ENCODE measurements around the gene NUS1. TPM values are rescaled to one million over a fixed set of nuclear protein-coding genes. Genes with fewer than 3 reads are reported as not detected.

Gene NUS1
- total RNA-seq, 1 experiment from 2014 or later: 22.2 TPM

DNA sequence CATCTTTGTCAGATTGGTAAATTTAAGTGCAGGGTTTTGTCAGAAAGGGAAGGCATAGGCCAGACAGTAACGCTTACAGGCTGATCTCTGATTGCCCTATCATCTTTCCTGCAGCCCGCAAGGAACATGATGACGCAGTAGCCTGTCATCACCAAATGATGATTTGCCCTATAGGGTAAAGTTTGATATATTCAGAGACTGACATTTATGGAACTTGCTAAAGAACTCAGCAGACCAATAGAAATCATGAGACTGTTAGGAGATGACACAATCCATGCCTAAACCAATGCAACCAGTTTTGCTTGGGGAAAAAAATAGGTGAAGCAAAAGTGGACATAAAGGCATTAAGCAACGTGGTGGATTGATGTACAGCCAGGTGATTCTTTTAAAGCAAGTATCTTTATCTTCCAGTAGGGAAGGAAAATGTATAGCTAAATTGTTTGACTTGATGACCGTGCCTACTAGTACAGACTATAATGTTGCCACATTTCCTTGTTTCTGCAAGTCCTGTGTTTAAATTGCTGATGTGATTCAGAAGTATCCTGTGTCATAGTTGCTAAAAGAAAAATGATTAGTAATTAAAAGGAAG is 2.4 kb downstream of the NUS1 start:
- ChIA-PET POLR2A (ENCODE audit: unreplicated experiment) (no interaction called here), CTCF (no interaction called here)
- peak overlapping the region; percentile 79 for H3K4me2 ChIP-seq
- TF ChIP-seq, protein P1, sequence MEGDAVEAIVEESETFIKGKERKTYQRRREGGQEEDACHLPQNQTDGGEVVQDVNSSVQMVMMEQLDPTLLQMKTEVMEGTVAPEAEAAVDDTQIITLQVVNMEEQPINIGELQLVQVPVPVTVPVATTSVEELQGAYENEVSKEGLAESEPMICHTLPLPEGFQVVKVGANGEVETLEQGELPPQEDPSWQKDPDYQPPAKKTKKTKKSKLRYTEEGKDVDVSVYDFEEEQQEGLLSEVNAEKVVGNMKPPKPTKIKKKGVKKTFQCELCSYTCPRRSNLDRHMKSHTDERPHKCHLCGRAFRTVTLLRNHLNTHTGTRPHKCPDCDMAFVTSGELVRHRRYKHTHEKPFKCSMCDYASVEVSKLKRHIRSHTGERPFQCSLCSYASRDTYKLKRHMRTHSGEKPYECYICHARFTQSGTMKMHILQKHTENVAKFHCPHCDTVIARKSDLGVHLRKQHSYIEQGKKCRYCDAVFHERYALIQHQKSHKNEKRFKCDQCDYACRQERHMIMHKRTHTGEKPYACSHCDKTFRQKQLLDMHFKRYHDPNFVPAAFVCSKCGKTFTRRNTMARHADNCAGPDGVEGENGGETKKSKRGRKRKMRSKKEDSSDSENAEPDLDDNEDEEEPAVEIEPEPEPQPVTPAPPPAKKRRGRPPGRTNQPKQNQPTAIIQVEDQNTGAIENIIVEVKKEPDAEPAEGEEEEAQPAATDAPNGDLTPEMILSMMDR (conservative IDR thresholded peaks at IDR 0.05): no peak
- no peak for TF ChIP-seq EZH2 (IDR thresholded peaks at IDR 0.05; ENCODE audit: low read depth)
- peaks cover 9% of the 10 kb centered on the region; the same call in 1 of the 2 replicates for H3K9me3 ChIP-seq (ENCODE audit: insufficient read depth, low read depth)
- H3K9me2 ChIP-seq (ENCODE audit: insufficient read depth): no peaks in the 10 kb centered on the region
- no peak overlapping the region for H2AFZ ChIP-seq
- H3K36me3 ChIP-seq (ENCODE audit: low read depth): peaks cover 33% of the 10 kb centered on the region
- H3K79me2 ChIP-seq (ENCODE audit: low read depth): peaks cover 74% of the 10 kb centered on the region
- DNase-seq: peak in 1 of 2 experiments; percentile 62
- no TSS peak for BruUV-seq (replicated peaks)
- H3F3A ChIP-seq (ENCODE audit: insufficient read depth, low read depth): no peaks in the 10 kb centered on the region
- H4K20me1 ChIP-seq (ENCODE audit: insufficient read depth): peaks cover 51% of the 10 kb centered on the region
- H3K27ac ChIP-seq: no peak overlapping the region
- H3K4me3 ChIP-seq: peak overlapping the region; percentile 78; the same call in 1 of the 2 replicates
- H3K27me3 ChIP-seq (ENCODE audit: insufficient read depth, low read depth): no peaks in the 10 kb centered on the region
- intact Hi-C loops (cut with micrococcal nuclease; ENCODE audit: unreplicated experiment): loop anchor here (5.0 kb wide), 1 partner anchor 120 kb away; no protein-coding TSS in a partner anchor
- H3K4me1 ChIP-seq (replicated peaks; ENCODE audit: insufficient read depth): peaks cover 26% of the 10 kb centered on the region

DNA sequence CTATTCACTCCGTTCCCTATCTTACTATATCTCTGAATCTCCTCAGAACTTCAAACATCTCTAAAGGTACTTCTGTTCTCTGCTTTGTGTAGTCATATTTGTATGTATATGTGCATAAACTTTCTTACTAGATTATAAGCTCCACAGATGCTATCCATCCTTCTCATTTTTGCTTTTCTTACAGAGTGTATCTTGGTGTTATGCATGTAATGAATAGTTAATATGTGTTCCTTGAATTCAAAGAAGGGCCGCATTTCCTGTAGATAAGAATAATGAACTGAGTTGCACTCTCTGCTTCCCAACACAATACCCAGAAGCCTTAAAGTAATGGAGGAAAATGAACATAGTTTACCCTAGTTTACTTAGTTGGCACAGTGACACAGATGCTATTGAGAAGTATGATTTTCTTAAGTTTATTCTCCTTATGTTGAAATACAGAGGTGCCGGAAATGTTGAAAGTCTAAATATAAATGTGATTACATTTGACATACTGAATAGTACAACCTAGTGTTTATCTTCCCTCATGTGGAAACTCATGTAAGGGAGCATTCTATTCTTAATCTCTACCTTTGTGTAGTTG is 6.0 kb downstream of the NUS1 start:
- Histone ChIP-seq H3F3A (ENCODE audit: insufficient read depth, low read depth) (no peaks in the 10 kb centered on the region), H3K27ac (no peak overlapping the region), H3K4me1 (replicated peaks; ENCODE audit: insufficient read depth) (peaks cover 18% of the 10 kb centered on the region), H3K9me2 (ENCODE audit: insufficient read depth) (no peaks in the 10 kb centered on the region), H3K4me2 (no peak overlapping the region), H3K27me3 (ENCODE audit: insufficient read depth, low read depth) (no peaks in the 10 kb centered on the region), H3K36me3 (ENCODE audit: low read depth) (peaks cover 33% of the 10 kb centered on the region), H2AFZ (no peak overlapping the region), H4K20me1 (ENCODE audit: insufficient read depth) (peaks cover 86% of the 10 kb centered on the region), H3K9me3 (ENCODE audit: insufficient read depth, low read depth) (peaks cover 9% of the 10 kb centered on the region; the same call in 1 of the 2 replicates), H3K4me3 (no peak overlapping the region), H3K79me2 (ENCODE audit: low read depth) (peaks cover 100% of the 10 kb centered on the region)
- ChIA-PET POLR2A (ENCODE audit: unreplicated experiment) (no interaction called here), CTCF (interaction anchor here (0.5 kb wide), 1 partner anchor 79 kb away, joined by 6 read pairs; the partner anchor contains the start of gene GOPC)
- BruUV-seq (replicated peaks): no TSS peak
- TF ChIP-seq, protein P1 (conservative IDR thresholded peaks at IDR 0.05): no peak
- no peak for TF ChIP-seq EZH2 (IDR thresholded peaks at IDR 0.05; ENCODE audit: low read depth)
- DNase-seq: no peak
- intact Hi-C loops (cut with micrococcal nuclease; ENCODE audit: unreplicated experiment): no loop called here

DNA sequence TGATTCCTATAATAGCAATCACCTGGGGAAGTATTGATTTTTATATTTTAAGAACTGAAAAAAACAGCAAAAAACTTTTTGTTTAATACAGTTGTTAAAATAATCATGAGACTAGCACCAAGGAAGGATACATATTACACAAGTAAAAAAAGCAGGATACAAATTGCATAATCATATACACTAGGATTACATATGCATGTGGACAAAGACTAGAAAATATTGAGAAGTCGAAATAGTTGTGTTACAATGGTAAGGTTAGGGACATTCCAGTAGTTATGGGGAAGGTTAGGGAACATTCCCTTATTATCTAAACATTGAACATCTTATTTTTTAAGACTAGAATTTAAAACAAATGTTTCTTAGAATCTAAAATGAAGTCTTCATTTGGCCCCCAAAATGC is 9.5 kb downstream of the NUS1 start:
- H3K4me1 ChIP-seq (replicated peaks; ENCODE audit: insufficient read depth): no peaks in the 10 kb centered on the region
- H3F3A ChIP-seq (ENCODE audit: insufficient read depth, low read depth): no peaks in the 10 kb centered on the region
- peaks cover 9% of the 10 kb centered on the region; the same call in 1 of the 2 replicates for H3K9me3 ChIP-seq (ENCODE audit: insufficient read depth, low read depth)
- no TSS peak for BruUV-seq (replicated peaks)
- H3K9me2 ChIP-seq (ENCODE audit: insufficient read depth): no peaks in the 10 kb centered on the region
- no peak for TF ChIP-seq EZH2 (IDR thresholded peaks at IDR 0.05; ENCODE audit: low read depth)
- TF ChIP-seq, protein P1 (conservative IDR thresholded peaks at IDR 0.05): no peak
- DNase-seq: no peak
- H3K27ac ChIP-seq: no peak overlapping the region
- H3K27me3 ChIP-seq (ENCODE audit: insufficient read depth, low read depth): no peaks in the 10 kb centered on the region
- no peak overlapping the region for H2AFZ ChIP-seq
- H3K4me2 ChIP-seq: no peak overlapping the region
- peaks cover 95% of the 10 kb centered on the region for H4K20me1 ChIP-seq (ENCODE audit: insufficient read depth)
- ChIA-PET POLR2A (ENCODE audit: unreplicated experiment) (no interaction called here), CTCF (no interaction called here)
- H3K79me2 ChIP-seq (ENCODE audit: low read depth): peaks cover 100% of the 10 kb centered on the region
- intact Hi-C loops (cut with micrococcal nuclease; ENCODE audit: unreplicated experiment): no loop called here
- peaks cover 20% of the 10 kb centered on the region for H3K36me3 ChIP-seq (ENCODE audit: low read depth)
- no peak overlapping the region for H3K4me3 ChIP-seq

All from PC-9 (cell line).